Tibial artery (tissue), 4 donors: Measurements from ENCODE around the gene KDM4B.

Experiments used
- DNase-seq, 2 donors: peaks; one replicate each; pipeline ENCODE4 v3.0.0-alpha.2; 2019
- H3K27ac ChIP-seq, 2 donors: fragments of 200-600 bp; sonication (generic) in 1 of 2; 1 replicate in 1 of 2; 2 replicates in 1 of 2; pipeline ENCODE4 v1.5.1; 2018 to 2019; ENCODE audit warnings: mild to moderate bottlenecking in 1 of 2
- H3K27me3 ChIP-seq, 2 donors: fragments of 200-600 bp; sonication (generic) in 1 of 2; one replicate each; pipeline versions ENCODE4 v1.5.1 to v1.6.0; 2016 to 2019
- H3K36me3 ChIP-seq, 3 donors: fragments of 200-600 bp; sonication (generic) in 2 of 3; one replicate each; pipeline ENCODE4 v1.5.1; 2016 to 2019; ENCODE audit warnings: mild to moderate bottlenecking in 2 of 3
- H3K4me1 ChIP-seq, 4 donors: fragments of 200-600 bp; sonication (generic) in 2 of 4; 1 replicate in 3 of 4; 2 replicates in 1 of 4; pipeline ENCODE4 v1.5.1; 2016 to 2019
- H3K4me3 ChIP-seq, 2 donors: fragments of 200-600 bp; sonication (generic) in 1 of 2; 1 replicate in 1 of 2; 2 replicates in 1 of 2; pipeline ENCODE4 v1.5.1; 2018 to 2019; ENCODE audit warnings: mild to moderate bottlenecking in 2 of 2
- H3K9me3 ChIP-seq, 3 donors: fragments of 200-600 bp; sonication (generic) in 1 of 3; one replicate each; pipeline ENCODE4 v1.5.1; 2016 to 2019
- intact Hi-C: fragments of 100-400 bp; cut with DNase I; formaldehyde crosslinking; loops from one replicate; pipeline ENCODE4 v1.15.0; 2023; ENCODE audit warnings: low total_unique reads
- TF ChIP-seq, protein P1 (sequence below), 2 experiments: fragments of 200-600 bp in 1 of 2; fragments of 450-650 bp in 1 of 2; IDR thresholded peaks; one replicate each; pipeline ENCODE4 v1.5.1; 2017 to 2019; ENCODE audit warnings: antibody characterized with exemption in 2 of 2, mild to moderate bottlenecking in 1 of 2, moderate library complexity in 1 of 2

The KDM4B gene

DNA sequence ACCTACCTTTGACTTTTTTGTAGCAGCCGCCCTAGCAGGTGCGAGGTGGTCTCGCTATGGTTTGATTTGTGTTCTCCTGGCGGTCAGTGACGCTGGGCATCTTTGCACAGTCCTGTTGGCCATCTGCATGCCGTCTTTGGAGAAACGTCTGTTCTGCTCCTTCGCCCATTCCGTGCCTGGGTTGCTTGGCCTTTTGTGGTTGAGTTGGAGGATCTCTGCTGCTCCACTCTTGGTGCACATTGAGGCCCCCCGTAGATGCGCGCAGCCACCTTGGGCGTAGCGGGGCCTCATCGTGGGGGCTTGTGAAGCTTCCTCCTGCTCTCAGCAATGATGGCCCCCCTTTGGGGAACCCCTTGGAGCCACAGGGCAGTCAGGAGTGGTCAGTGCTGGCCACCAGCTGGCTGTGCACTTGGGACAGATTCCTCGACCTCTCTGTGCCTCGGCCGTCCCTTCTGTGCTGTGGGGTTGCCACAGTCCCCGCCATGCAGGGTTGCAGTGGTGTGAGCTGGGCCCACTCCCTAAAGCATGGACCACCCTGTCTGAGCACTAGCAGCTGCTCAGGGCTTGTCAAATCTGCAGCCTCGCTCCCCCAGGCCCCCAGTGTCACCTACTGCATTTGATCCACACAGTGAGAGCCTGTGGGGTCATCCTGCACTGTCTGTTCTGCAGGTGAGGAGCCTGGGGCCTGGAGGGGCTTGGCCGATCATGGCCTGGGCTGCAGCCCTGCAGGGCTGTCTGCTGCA lies 170.8 kb downstream of the KDM4B start:
- intact Hi-C loops, result no loop called here
- DNase-seq, result no peak
- Histone ChIP-seq H3K27me3 (no peaks in the 10 kb centered on the region), H3K4me3 (no peak overlapping the region), H3K4me1 (no peaks in the 10 kb centered on the region), H3K27ac (no peak overlapping the region), H3K36me3 (peaks cover 36 to 100% (median 91%) of the 10 kb centered on the region in 3 donors), H3K9me3 (no peaks in the 10 kb centered on the region)
- TF ChIP-seq, protein P1, sequence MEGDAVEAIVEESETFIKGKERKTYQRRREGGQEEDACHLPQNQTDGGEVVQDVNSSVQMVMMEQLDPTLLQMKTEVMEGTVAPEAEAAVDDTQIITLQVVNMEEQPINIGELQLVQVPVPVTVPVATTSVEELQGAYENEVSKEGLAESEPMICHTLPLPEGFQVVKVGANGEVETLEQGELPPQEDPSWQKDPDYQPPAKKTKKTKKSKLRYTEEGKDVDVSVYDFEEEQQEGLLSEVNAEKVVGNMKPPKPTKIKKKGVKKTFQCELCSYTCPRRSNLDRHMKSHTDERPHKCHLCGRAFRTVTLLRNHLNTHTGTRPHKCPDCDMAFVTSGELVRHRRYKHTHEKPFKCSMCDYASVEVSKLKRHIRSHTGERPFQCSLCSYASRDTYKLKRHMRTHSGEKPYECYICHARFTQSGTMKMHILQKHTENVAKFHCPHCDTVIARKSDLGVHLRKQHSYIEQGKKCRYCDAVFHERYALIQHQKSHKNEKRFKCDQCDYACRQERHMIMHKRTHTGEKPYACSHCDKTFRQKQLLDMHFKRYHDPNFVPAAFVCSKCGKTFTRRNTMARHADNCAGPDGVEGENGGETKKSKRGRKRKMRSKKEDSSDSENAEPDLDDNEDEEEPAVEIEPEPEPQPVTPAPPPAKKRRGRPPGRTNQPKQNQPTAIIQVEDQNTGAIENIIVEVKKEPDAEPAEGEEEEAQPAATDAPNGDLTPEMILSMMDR (IDR thresholded peaks at IDR 0.05), result no peak

GRCh38 chr19:5141129-5141849 lies 172.4 kb downstream of the KDM4B start:
- Histone ChIP-seq H3K4me3 (no peak overlapping the region), H3K27ac (no peak overlapping the region), H3K27me3 (no peaks in the 10 kb centered on the region), H3K36me3 (peaks cover 48 to 100% (median 93%) of the 10 kb centered on the region in 3 donors), H3K9me3 (no peaks in the 10 kb centered on the region), H3K4me1 (no peaks in the 10 kb centered on the region)
- no peak for DNase-seq
- intact Hi-C loops, result no loop called here
- TF ChIP-seq, protein P1 (IDR thresholded peaks at IDR 0.05), result no peak

DNA sequence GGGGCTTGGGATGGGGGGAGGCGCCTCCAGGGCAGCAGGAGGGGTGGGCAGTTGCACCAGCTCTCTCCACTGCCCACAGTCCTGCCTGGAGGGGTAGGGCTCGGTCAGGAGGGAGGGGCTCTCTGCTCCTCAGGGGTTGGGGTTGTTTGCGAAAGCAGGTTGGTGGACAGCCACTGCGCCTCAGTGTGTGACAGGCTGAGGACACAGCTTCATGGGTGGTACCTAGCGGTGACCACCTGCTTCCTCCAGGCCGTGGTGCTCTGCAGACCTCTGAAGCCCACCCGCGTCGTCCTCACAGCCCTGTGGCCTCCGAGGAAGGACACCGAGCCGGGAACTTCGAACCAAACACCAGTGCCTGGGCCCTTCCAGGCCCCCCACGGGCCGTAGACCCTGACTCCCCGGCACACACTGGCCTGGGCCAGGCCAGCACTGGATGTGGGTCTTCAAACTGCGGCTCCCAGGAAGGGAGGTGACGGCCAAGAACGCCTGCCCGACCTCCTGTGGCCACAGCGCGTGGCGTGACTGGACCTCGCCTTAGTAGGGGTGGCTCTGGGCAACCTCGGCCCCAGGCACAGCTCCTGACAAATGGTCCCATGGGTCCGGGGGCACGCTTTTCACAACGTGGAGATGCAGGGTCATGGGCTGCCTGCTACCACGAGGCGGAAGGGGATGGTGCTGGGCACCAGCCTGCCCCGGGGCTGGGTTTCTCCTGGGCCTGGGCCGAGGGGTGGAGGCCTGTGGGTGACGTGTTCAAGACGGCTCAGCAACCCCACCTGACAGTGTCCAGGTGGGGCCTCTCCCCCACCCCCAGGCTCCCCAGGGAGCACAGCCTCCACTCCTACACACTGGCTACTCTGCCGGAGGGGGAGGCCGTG lies 173.2 kb downstream of the KDM4B start:
- intact Hi-C loops, result no loop called here
- no peak overlapping the region for H3K27ac ChIP-seq
- peaks cover 43 to 100% (median 90%) of the 10 kb centered on the region in 3 donors for H3K36me3 ChIP-seq
- H3K4me1 ChIP-seq, result no peaks in the 10 kb centered on the region
- TF ChIP-seq, protein P1 (IDR thresholded peaks at IDR 0.05), result no peak
- H3K27me3 ChIP-seq, result no peaks in the 10 kb centered on the region
- H3K9me3 ChIP-seq, result no peaks in the 10 kb centered on the region
- no peak overlapping the region for H3K4me3 ChIP-seq
- DNase-seq, result no peak

DNA sequence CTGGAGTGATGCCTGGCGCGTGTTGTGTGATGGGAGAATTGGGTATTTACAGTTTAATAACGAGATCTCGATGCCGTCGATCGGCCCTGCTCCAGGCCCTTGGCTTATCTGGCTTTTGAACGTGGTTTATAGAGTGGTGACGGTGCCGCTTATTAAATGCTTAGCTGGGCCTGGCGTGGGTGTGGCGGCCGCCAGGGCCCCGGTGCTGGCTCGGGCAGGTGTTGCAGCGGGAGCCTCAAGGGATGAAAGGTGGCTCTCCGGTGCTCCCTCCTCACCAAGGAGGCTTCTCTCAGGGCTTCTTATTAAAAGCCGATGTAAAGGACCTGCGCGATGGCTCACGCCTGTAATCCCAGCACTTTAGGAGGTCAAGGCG lies 173.8 kb downstream of the KDM4B start:
- Histone ChIP-seq H3K4me3 (no peak overlapping the region), H3K27ac (no peak overlapping the region), H3K9me3 (no peaks in the 10 kb centered on the region), H3K27me3 (no peaks in the 10 kb centered on the region), H3K4me1 (no peaks in the 10 kb centered on the region), H3K36me3 (peaks cover 37 to 100% (median 90%) of the 10 kb centered on the region in 3 donors)
- intact Hi-C loops, result no loop called here
- no peak for DNase-seq
- TF ChIP-seq, protein P1 (IDR thresholded peaks at IDR 0.05), result no peak

DNA sequence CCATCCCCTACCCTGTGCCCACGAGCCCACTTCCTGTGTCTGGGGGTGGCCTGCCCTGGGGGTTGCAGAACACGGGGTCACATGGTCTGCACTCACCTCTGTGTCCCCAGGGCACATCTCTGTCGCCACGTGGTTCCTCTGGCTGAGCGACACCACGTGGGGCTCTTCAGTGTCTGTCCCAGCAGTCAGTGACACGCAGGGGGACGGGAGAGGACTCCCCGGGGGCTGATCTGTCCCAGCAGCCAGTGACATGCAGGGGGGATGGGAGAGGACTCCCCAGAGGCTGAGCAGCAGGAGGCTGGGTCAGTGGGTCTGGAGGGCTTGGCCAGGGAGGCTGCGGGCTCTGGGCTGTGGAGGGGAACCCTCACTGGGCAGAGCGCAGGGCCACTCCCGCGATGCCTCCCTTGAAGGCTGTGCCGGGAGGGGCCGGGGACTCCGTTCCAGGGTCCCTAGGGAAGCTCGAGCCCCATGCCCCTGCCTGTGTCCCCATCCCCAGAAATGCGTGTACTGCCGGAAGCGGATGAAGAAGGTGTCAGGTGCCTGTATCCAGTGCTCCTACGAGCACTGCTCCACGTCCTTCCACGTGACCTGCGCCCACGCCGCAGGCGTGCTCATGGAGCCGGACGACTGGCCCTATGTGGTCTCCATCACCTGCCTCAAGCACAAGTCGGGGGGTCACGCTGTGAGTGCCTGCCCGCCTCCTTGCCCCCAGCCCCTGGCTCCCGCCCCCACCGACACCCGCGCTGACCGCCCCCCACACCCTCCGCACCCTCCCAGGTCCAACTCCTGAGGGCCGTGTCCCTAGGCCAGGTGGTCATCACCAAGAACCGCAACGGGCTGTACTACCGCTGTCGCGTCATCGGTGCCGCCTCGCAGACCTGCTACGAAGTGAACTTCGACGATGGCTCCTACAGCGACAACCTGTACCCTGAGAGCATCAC lies 174.8 kb downstream of the KDM4B start:
- no peaks in the 10 kb centered on the region for H3K27me3 ChIP-seq
- no peak overlapping the region for H3K4me3 ChIP-seq
- DNase-seq, result no peak
- peaks cover 38 to 100% (median 90%) of the 10 kb centered on the region in 3 donors for H3K36me3 ChIP-seq
- intact Hi-C loops, result no loop called here
- no peaks in the 10 kb centered on the region for H3K9me3 ChIP-seq
- H3K4me1 ChIP-seq, result no peaks in the 10 kb centered on the region
- H3K27ac ChIP-seq, result no peak overlapping the region
- TF ChIP-seq, protein P1 (IDR thresholded peaks at IDR 0.05), result no peak
